OCI-LY3 (cell line): ENCODE results near the gene GJC2.

ENCODE experiments used
- H2AFZ ChIP-seq: fragments of 200-600, 300-600 bp; shearing (Covaris generic); 2 replicates; pipeline ENCODE4 v1.6.0; 2014; ENCODE audit warnings: antibody characterized with exemption, low read depth, low read length
- H3K27ac ChIP-seq: fragments of 200-600, 300-600 bp; sonication (generic); 2 replicates; pipeline ENCODE4 v1.5.1; 2014; ENCODE audit warnings: mild to moderate bottlenecking, low read length, moderate library complexity, mixed read lengths
- H3K27me3 ChIP-seq: fragments of 200-600, 300-600 bp; sonication (generic); 2 replicates; pipeline ENCODE4 v1.6.1; 2014; ENCODE audit warnings: low read depth, low read length, mixed read lengths
- H3K36me3 ChIP-seq: fragments of 200-600, 300-600 bp; sonication (generic); replicated peaks from 2 replicates; pipeline ENCODE3; 2014; ENCODE audit warnings: low read depth, low read length, mixed read lengths
- H3K4me1 ChIP-seq: fragments of 300-600, 200-600 bp; sonication (generic); 2 replicates; pipeline ENCODE4 v1.6.1; 2014; ENCODE audit warnings: low read length, mixed read lengths
- H3K4me2 ChIP-seq: fragments of 200-600, 300-600 bp; sonication (generic); 2 replicates; pipeline ENCODE4 v1.6.1; 2014; ENCODE audit warnings: low read length, mixed read lengths
- H3K4me3 ChIP-seq: fragments of 300-600, 200-600 bp; sonication (generic); 2 replicates; pipeline ENCODE4 v1.5.1; 2014; ENCODE audit warnings: antibody characterized with exemption, mild to moderate bottlenecking, low read length, moderate library complexity
- H3K79me2 ChIP-seq: fragments of 300-600, 200-600 bp; shearing (Covaris generic); 2 replicates; pipeline ENCODE4 v1.6.1; 2014; ENCODE audit warnings: mild to moderate bottlenecking, low read length, mixed read lengths
- H3K9ac ChIP-seq: fragments of 300-600, 200-600 bp; shearing (Covaris generic); 2 replicates; pipeline ENCODE4 v1.6.0; 2014; ENCODE audit warnings: mild to moderate bottlenecking, low read length, moderate library complexity
- H3K9me3 ChIP-seq: fragments of 200-600, 300-600 bp; shearing (Covaris generic); 2 replicates; pipeline ENCODE4 v1.6.1; 2014; ENCODE audit warnings: low read length, mixed read lengths; ENCODE audit not compliant: insufficient read depth
- H4K20me1 ChIP-seq: fragments of 200-600, 300-600 bp; sonication (generic); 2 replicates; pipeline ENCODE4 v1.6.1; 2016; ENCODE audit warnings: low read length, mixed read lengths; ENCODE audit not compliant: insufficient read depth
- EZH2phosphoT487 ChIP-seq: fragments of 200-600 bp; shearing (Covaris generic); IDR thresholded peaks from 2 replicates; pipeline ENCODE4 v1.6.1; 2018; ENCODE audit warnings: antibody characterized with exemption, mixed run types, low read depth
- TF ChIP-seq, protein P1 (sequence below): fragments of 200-600, 300-600 bp; sonication (generic); IDR thresholded peaks from 2 replicates; pipeline ENCODE4 v1.5.1; 2014; ENCODE audit warnings: antibody characterized with exemption, low read length, low read depth

GJC2 gene

DNA sequence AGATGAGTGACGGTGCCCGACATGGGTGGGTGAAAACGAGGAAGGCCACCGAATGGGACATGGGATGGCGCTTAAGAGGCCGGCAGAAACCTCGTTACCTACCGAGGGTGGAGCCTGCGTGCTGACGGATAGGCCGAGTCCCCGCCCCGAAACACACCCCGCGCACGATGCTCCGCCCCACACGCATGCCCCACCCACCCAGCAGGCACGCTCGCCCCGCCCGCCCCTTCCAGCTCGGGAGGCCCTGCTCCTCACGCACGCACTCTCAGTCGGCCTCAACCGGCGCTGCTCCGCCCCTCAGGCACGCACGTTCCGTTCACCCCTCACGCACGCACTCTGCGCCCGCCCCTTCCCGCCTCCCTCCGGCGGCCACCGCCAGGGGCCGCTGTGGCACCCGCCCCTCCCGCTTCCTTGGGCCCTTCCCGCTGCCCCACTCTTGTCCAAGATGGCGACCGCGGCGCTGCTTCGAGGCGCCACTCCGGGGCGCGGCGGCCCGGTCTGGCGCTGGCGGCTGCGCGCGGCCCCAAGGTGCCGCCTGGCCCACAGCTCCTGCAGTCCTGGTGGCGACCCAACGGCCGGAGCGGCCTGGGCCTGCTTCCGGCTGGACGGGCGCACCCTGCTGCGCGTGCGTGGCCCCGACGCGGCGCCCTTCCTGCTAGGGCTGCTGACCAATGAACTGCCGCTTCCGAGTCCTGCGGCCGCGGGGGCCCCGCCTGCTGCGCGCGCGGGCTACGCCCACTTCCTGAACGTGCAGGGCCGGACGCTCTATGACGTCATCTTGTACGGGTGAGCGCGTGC lies 15.8 kb downstream of the GJC2 start, which contains the start of gene IBA57:
TSS of gene IBA57 (plus strand) at position 433 of the 798 bp plus-strand sequence. CDS start at position 446, 13 bp downstream.
- H3K27ac ChIP-seq = peak within 1 kb of the TSS; percentile 86
- TF ChIP-seq EZH2phosphoT487 = no peak
- TF ChIP-seq, protein P1, sequence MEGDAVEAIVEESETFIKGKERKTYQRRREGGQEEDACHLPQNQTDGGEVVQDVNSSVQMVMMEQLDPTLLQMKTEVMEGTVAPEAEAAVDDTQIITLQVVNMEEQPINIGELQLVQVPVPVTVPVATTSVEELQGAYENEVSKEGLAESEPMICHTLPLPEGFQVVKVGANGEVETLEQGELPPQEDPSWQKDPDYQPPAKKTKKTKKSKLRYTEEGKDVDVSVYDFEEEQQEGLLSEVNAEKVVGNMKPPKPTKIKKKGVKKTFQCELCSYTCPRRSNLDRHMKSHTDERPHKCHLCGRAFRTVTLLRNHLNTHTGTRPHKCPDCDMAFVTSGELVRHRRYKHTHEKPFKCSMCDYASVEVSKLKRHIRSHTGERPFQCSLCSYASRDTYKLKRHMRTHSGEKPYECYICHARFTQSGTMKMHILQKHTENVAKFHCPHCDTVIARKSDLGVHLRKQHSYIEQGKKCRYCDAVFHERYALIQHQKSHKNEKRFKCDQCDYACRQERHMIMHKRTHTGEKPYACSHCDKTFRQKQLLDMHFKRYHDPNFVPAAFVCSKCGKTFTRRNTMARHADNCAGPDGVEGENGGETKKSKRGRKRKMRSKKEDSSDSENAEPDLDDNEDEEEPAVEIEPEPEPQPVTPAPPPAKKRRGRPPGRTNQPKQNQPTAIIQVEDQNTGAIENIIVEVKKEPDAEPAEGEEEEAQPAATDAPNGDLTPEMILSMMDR = peak; percentile 70
- peak within 1 kb of the TSS; percentile 81 for H3K9ac ChIP-seq
- peak within 1 kb of the TSS; percentile 85 for H3K4me3 ChIP-seq
- H3K36me3 ChIP-seq = no peaks in the 10 kb centered on the region
- H4K20me1 ChIP-seq = no peaks in the 10 kb centered on the region
- peak within 1 kb of the TSS; percentile 44; the same call in 1 of the 2 replicates for H2AFZ ChIP-seq
- peaks cover 10% of the 10 kb centered on the region for H3K4me1 ChIP-seq
- H3K27me3 ChIP-seq = no peaks in the 10 kb centered on the region
- H3K79me2 ChIP-seq = peaks cover 9% of the 10 kb centered on the region
- H3K4me2 ChIP-seq = peak within 1 kb of the TSS; percentile 93
- H3K9me3 ChIP-seq = no peaks in the 10 kb centered on the region

DNA sequence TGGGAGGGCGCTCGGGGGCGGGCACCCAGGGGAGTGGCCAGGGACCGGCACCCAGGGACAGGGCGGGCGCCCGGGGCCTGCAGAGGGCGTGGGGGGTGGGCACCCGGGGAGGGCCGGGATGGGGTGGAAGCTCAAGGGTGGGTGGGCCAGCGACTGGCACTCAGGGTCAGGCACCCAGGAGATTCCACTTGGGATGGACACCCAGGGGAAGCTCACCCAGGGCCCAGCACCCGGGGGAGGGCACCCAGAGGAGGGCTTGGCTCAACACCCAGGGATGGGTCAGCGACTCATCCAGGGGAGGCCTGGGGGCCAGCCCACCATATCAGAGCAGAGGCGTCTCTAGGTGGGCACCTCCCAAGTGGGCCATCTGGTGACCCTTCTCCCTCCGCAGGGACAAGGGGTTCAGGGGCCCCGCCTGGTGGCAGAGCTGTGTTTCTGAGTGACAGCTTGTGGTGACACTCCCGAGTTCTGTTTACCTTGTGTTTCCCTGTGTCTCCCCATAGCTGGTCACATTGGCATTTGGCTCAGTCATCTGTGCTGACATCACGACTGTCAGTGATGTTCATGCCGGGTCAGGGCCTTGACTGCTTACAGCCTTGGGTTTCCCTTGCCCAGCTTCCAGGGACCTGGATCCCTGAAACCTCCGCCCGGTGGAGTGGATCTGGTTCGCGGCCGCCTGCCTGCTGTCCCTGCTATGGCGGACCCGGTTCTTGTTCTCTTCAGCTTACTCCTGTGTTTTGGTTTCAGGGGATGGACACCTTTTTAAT lies 16.6 kb downstream of the GJC2 start:
- Histone ChIP-seq H3K9ac (peak overlapping the region; percentile 72), H3K27me3 (no peaks in the 10 kb centered on the region), H3K36me3 (no peaks in the 10 kb centered on the region), H3K9me3 (no peaks in the 10 kb centered on the region), H3K4me3 (peak overlapping the region; percentile 83), H3K4me1 (peaks cover 10% of the 10 kb centered on the region), H4K20me1 (no peaks in the 10 kb centered on the region), H2AFZ (no peak overlapping the region), H3K4me2 (peak overlapping the region; percentile 93), H3K27ac (peak overlapping the region; percentile 18; the same call in 1 of the 2 replicates), H3K79me2 (peaks cover 9% of the 10 kb centered on the region)
- TF ChIP-seq, protein P1 = peak; percentile 60
- TF ChIP-seq EZH2phosphoT487 = no peak

DNA sequence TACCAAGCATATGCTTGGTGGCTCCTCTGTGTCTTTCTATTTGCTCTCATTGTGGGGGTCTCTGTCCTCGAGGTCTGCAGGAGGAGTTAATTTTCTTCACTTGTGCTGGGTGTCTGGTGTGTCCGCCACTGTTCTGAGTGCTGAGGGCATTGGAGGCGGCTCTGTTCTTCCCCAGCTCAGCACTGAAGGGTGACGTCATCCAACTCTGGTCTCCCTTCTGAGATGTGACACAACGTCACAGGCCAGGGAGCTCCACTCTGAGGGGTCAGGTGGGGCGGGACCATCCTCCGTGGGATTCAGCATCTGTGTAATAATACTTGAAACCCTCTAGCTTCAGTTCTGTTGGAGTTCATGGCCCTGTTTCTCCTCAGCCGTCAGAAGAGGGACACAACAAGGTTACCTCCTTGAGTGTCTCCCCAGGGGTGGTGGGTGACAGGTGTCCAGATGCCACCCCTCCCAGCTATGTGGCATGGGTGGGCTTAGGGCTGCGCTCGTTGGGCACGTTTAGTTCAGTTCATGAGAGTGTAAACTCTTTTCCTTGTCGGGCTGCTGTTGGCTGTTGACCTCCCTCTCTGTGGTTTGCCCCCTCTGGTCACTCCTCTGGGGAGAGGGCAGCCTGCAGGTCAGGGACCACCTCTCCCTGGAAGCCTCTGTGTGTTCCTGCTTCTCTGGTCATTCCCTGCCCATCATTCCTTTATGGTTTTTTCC lies 19.0 kb downstream of the GJC2 start:
- no peaks in the 10 kb centered on the region for H3K9me3 ChIP-seq
- H3K79me2 ChIP-seq = peaks cover 9% of the 10 kb centered on the region
- no peaks in the 10 kb centered on the region for H3K36me3 ChIP-seq
- no peak overlapping the region for H3K27ac ChIP-seq
- no peaks in the 10 kb centered on the region for H3K27me3 ChIP-seq
- TF ChIP-seq EZH2phosphoT487 = no peak
- TF ChIP-seq, protein P1 = no peak
- peaks cover 10% of the 10 kb centered on the region for H3K4me1 ChIP-seq
- no peak overlapping the region for H2AFZ ChIP-seq
- no peak overlapping the region for H3K4me3 ChIP-seq
- H3K9ac ChIP-seq = no peak overlapping the region
- no peak overlapping the region for H3K4me2 ChIP-seq
- H4K20me1 ChIP-seq = peaks cover 4% of the 10 kb centered on the region
